PC-3 (cell line): ENCODE measurements around the gene PAGR1. TPM values are rescaled to one million over a fixed set of nuclear protein-coding genes. Genes with fewer than 3 reads are reported as not detected.

ENCODE experiments used
- ATAC-seq: fragments of 200-7000 bp; cut with Tn5 transposase; 2 replicates; pipeline ENCODE4 v1.9.1; 2020; ENCODE audit warnings: mild to moderate bottlenecking, moderate library complexity
- Bru-seq: library from RNA; stranded (reverse); fragments of 400-500 nt; gene quantifications from one replicate; lab custom pipeline; 2021; lab: Mats Ljungman, UMichigan
- BruChase-seq, 2 experiments: library from RNA; stranded (reverse); fragments of 400-500 nt; gene quantifications; one replicate each; lab custom pipeline; 2021; lab: Mats Ljungman, UMichigan
- BruUV-seq: library from RNA; stranded (reverse); fragments of 400-500 nt; replicated peaks from 2 replicates; lab custom pipeline; 2021; lab: Mats Ljungman, UMichigan
- CTCF ChIA-PET: fragments of 300-600 bp; sonication (Branson Sonifier 250); formaldehyde crosslinking; loops from one replicate; lab custom pipeline; 2022; ENCODE audit warnings: antibody characterized with exemption; lab: Charles Lee
- POLR2A ChIA-PET: fragments of 300-600 bp; sonication (Branson Sonifier 250); formaldehyde crosslinking; loops from one replicate; lab custom pipeline; 2022; ENCODE audit warnings: antibody characterized with exemption; ENCODE audit not compliant: unreplicated experiment; lab: Charles Lee
- DNase-seq: peaks from one replicate; pipeline ENCODE4 v3.0.0-alpha.2; 2015
- H2AFZ ChIP-seq: fragments of 300-600 bp; sonication (generic); 2 replicates; pipeline ENCODE4 v1.6.0; 2016; ENCODE audit warnings: antibody characterized with exemption, low read length
- H3F3A ChIP-seq: fragments of 300-600 bp; sonication (generic); one replicate; pipeline ENCODE4 v1.6.0; 2017; ENCODE audit warnings: antibody characterized with exemption, low read length, control low read depth, mild to moderate bottlenecking; ENCODE audit not compliant: unreplicated experiment
- H3K27ac ChIP-seq: fragments of 300-600 bp; sonication (generic); 2 replicates; pipeline ENCODE4 v1.5.1; 2016; ENCODE audit warnings: mild to moderate bottlenecking, low read length
- H3K27me3 ChIP-seq: fragments of 300-600 bp; sonication (generic); 2 replicates; pipeline ENCODE4 v1.6.1; 2016; ENCODE audit warnings: low read length, mixed read lengths
- H3K36me3 ChIP-seq: fragments of 300-600 bp; sonication (generic); 2 replicates; pipeline ENCODE4 v1.6.1; 2016; ENCODE audit warnings: low read depth, mixed run types, low read length, mixed read lengths
- H3K4me1 ChIP-seq: fragments of 300-600 bp; sonication (generic); 2 replicates; pipeline ENCODE4 v1.5.1; 2016; ENCODE audit warnings: low read length; ENCODE audit not compliant: insufficient read depth
- H3K4me2 ChIP-seq: fragments of 300-600 bp; sonication (generic); 2 replicates; pipeline ENCODE4 v1.6.0; 2016; ENCODE audit warnings: low read length
- H3K4me3 ChIP-seq: fragments of 300-600 bp; sonication (generic); 2 replicates; pipeline ENCODE4 v1.5.1; 2016; ENCODE audit warnings: mild to moderate bottlenecking, low read length, mixed read lengths
- H3K79me2 ChIP-seq: fragments of 300-600 bp; sonication (generic); 2 replicates; pipeline ENCODE4 v1.6.1; 2017; ENCODE audit warnings: low read length, mixed read lengths
- H3K9ac ChIP-seq: fragments of 300-600 bp; sonication (generic); 2 replicates; pipeline ENCODE4 v1.6.0; 2016; ENCODE audit warnings: mild to moderate bottlenecking, low read length
- H3K9me2 ChIP-seq: fragments of 300-600 bp; sonication (generic); replicated peaks from 2 replicates; pipeline ENCODE4 v1.6.1; 2016; ENCODE audit warnings: mixed run types, low read length, mixed read lengths
- H3K9me3 ChIP-seq: fragments of 300-600 bp; sonication (generic); 2 replicates; pipeline ENCODE4 v1.6.1; 2016; ENCODE audit warnings: low read length, mixed read lengths
- H4K20me1 ChIP-seq: fragments of 300-600 bp; sonication (generic); 2 replicates; pipeline ENCODE4 v1.6.1; 2016; ENCODE audit warnings: low read length, mixed read lengths
- CTCF ChIP-seq: fragments of 300-600 bp; sonication (generic); conservative IDR thresholded peaks from 2 replicates; pipeline ENCODE4 v1.5.1; 2017; ENCODE audit warnings: antibody characterized with exemption, low read depth, mild to moderate bottlenecking, low read length
- EZH2 ChIP-seq: fragments of 300-600 bp; sonication (generic); IDR thresholded peaks from one replicate; pipeline ENCODE4 v1.6.1; 2017; ENCODE audit warnings: antibody characterized with exemption, mild to moderate bottlenecking, low read length; ENCODE audit not compliant: unreplicated experiment
- EZH2phosphoT487 ChIP-seq: fragments of 300-600 bp; sonication (generic); IDR thresholded peaks from 2 replicates; pipeline ENCODE4 v1.6.1; 2018; ENCODE audit warnings: mild to moderate bottlenecking, antibody characterized with exemption, low read length, borderline replicate concordance
- intact Hi-C: fragments of 100-400 bp; cut with micrococcal nuclease; formaldehyde crosslinking; loops from 2 replicates; pipeline ENCODE4 v1.9.0; 2023
- long read RNA-seq: library from polyadenylated mRNA; unstranded; transcript quantifications from one replicate; pipeline ENCODE4 v2.0.0, GENCODE V29; 2021; ENCODE audit not compliant: unreplicated experiment
- total RNA-seq: library from RNA; depleted of rRNA; stranded (reverse); fragments of >200 nt; gene quantifications from 2 replicates; pipeline ENCODE4 v1.2.3, GENCODE V29; 2014; rRNA removed

Gene PAGR1
- total RNA-seq, result 53.8 and 76.7 TPM in 2 replicates
- percentile 84 among the genes with signal in this experiment for Bru-seq, nascent RNA
- BruChase-seq, experiment 1, labeled RNA remaining after a 6-hour chase, result percentile 93 among the genes with signal in this experiment
- BruChase-seq, experiment 2, labeled RNA remaining after a 2-hour chase, result percentile 85 among the genes with signal in this experiment
- long read RNA-seq, transcript PAGR1-201 (3 exons, 1,702 nt), result major isoform, 85 of 86 reads
- long read RNA-seq, partial matches to known transcripts, result 1 of 86 reads
- long read RNA-seq, other reads (novel, unspliced or antisense), result 0 of 86 reads

- Histone ChIP-seq H3K79me2 (peaks cover 32% of the 10 kb centered on the region), H3K4me3 (peak within 1 kb of the TSS; percentile 95), H3K27me3 (no peaks in the 10 kb centered on the region), H3K9ac (peak within 1 kb of the TSS; percentile 90), H4K20me1 (no peaks in the 10 kb centered on the region), H3K27ac (peak within 1 kb of the TSS; percentile 70), H3K4me2 (peak within 1 kb of the TSS; percentile 96), H2AFZ (peak within 1 kb of the TSS; percentile 89), H3K9me2 (no peaks in the 10 kb centered on the region), H3K9me3 (no peaks in the 10 kb centered on the region), H3K4me1 (peaks cover 44% of the 10 kb centered on the region), H3F3A (peaks cover 3% of the 10 kb centered on the region), H3K36me3 (no peaks in the 10 kb centered on the region; the same call in none of the 2 replicates)
- TSS peak; percentile 61 for BruUV-seq
- intact Hi-C loops, result loop anchor here (5.0 kb wide), 2 partner anchors 46 to 206 kb away; partner anchors contain the start of genes C16orf92 and CDIPT
- POLR2A ChIA-PET, result interaction anchor here (0.7 kb wide), 1 partner anchor 13 kb away, joined by 4 read pairs; no protein-coding TSS in a partner anchor
- peak; percentile 97 for DNase-seq
- TF ChIP-seq EZH2phosphoT487 (no peak), CTCF (peak; percentile 73)
- CTCF ChIA-PET, result interaction anchor here (0.6 to 1.0 kb wide), 5 partner anchors 8 to 116 kb away, joined by 3 to 9 read pairs (median 5); partner anchors contain the start of genes KCTD13 and KIF22
- ATAC-seq, result peak; percentile 57
Observed at GRCh38 chr16:29815793-29816693, at the start of gene PAGR1. Gene PAGR1, plus strand, starts transcription at chr16:29816152. Its CDS starts 374 bp downstream, at chr16:29816526.

- ATAC-seq (no peak), DNase-seq (no peak)
- H3K27ac ChIP-seq, result no peak overlapping the region
- POLR2A ChIA-PET, result no interaction called here
- no peak overlapping the region for H3K4me3 ChIP-seq
- no peak overlapping the region for H3K4me2 ChIP-seq
- no peaks in the 10 kb centered on the region for H4K20me1 ChIP-seq
- no peaks in the 10 kb centered on the region for H3K9me3 ChIP-seq
- no peaks in the 10 kb centered on the region for H3F3A ChIP-seq
- TF ChIP-seq EZH2 (no peak), EZH2phosphoT487 (no peak), CTCF (no peak)
- H3K27me3 ChIP-seq, result no peaks in the 10 kb centered on the region
- CTCF ChIA-PET, result interaction anchor here (0.6 kb wide), 1 partner anchor 133 kb away, joined by 4 read pairs; the partner anchor contains the start of gene SEZ6L2
- peaks cover 9% of the 10 kb centered on the region for H3K4me1 ChIP-seq
- H2AFZ ChIP-seq, result no peak overlapping the region
- H3K36me3 ChIP-seq, result no peaks in the 10 kb centered on the region
- intact Hi-C loops, result no loop called here
- H3K9ac ChIP-seq, result no peak overlapping the region
- H3K79me2 ChIP-seq, result no peaks in the 10 kb centered on the region
- no peaks in the 10 kb centered on the region for H3K9me2 ChIP-seq
- BruUV-seq, result no TSS peak
Observed at GRCh38 chr16:29766571-29766970, 49.4 kb upstream of the PAGR1 start.
